A549 treated with AZD9567 at 1 μM for 4 hours (cell line): ENCODE results near the gene NUDT2. TPM values are rescaled to one million over a fixed set of nuclear protein-coding genes. Genes with fewer than 3 reads are reported as not detected.

Source experiments
- total RNA-seq: library from RNA; stranded (reverse); fragments of 200-300 nt; extraction: Qiagen RNA extraction; gene quantifications from 5 replicates; pipeline ENCODE4 v1.2.3, GENCODE V29; 2022; ENCODE audit not compliant: insufficient read depth

The NUDT2 gene
- total RNA-seq, result 21.4 to 31.2 TPM (median 24.1 TPM) in 5 replicates

GRCh38 chr9:34328987-34329832 is at the start of gene NUDT2, which contains the start of gene KIF24:
TSS of gene NUDT2 (plus strand) at chr9:34329569. CDS start at chr9:34339040, 9,471 bp downstream.
TSS of gene KIF24 (minus strand) at chr9:34329268. CDS start at chr9:34311346, 17,922 bp downstream.

DNA sequence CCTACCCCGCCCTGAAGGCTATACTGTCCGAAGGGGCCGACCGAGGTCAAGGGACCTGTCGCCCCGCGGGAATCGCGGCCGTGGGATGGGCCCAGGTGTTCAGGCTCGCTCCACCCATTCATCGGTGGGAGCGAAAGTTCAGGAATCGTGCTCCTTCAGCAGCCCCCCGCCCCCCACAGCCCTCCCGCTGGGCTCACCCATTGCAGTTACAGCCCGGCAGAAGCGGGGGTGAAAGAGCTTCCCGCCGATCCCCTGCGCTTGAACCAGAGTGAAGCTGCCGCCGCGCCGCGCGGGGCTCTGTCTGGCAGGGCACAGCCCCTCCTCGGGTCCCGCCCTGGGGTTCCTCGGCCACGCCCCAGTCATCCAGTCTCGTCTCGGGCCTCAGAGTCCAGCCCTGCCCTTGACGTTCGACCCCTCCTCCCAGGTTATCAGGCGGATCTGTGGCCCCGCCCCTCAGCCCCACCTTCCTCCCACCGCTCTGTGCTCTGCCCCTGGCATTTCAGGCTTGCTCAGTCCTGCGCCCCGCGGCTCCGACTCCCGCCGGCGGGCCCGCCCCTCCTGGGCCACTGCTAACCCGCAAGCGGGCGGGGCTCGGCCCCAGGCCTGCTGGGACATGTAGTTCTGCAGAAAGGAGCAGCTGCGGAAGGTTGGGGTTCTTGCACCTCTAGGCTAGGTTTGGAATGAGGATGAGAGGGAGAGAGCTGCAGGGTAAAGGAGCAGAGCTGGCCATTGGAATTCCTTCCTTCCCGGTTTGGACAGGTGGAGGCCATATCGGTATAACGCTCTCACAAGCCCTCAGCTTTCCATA is 47.4 kb downstream of the NUDT2 start, which contains the start of gene MYORG:
Gene MYORG (minus strand): TSS at position 303 of the 808 bp plus-strand sequence. CDS start 3,955 bp downstream, outside the sequence.

Other genes starting within 250 kb of the NUDT2 start
- gene DCAF12, start 202.9 kb upstream of the NUDT2 start, total RNA-seq, result 32.2 to 44.5 TPM (median 38.7 TPM) in 5 replicates
- gene UBAP1, start 150.5 kb upstream of the NUDT2 start, total RNA-seq, result 40.8 to 50.8 TPM (median 44.4 TPM) in 5 replicates
- 3.2 to 3.4 TPM (median 3.3 TPM) in 5 replicates for gene KIF24, start 301 bp upstream of the NUDT2 start, total RNA-seq
- 4.7 to 6.7 TPM (median 5.9 TPM) in 5 replicates for gene MYORG, start 47.3 kb downstream of the NUDT2 start, total RNA-seq
- gene FAM219A, start 129.0 kb downstream of the NUDT2 start, total RNA-seq, result 17.4 to 19.1 TPM (median 18.6 TPM) in 5 replicates
- 0.07 to 0.78 TPM (median 0.26 TPM) in 5 replicates for gene DNAI1, start 129.2 kb downstream of the NUDT2 start, total RNA-seq
- 1.9 to 2.3 TPM (median 2.0 TPM) in 4 of 5 replicates, not detected in the other for gene ENHO, start 193.4 kb downstream of the NUDT2 start, total RNA-seq